NCI-H2196 treated with DMSO at 0.1 percent for 48 hours (cell line): ENCODE data around the gene PSKH1.
A peak's percentile ranks its signal among the peaks of the same experiment; 100 is the strongest.
"Not testable (repeated sequence)": the region's sequence is repeated elsewhere in the genome, so short reads cannot be mapped to it uniquely, and the experiment has no call there.

ENCODE experiments used
- DNase-seq: peaks from one replicate; lab custom pipeline; 2025; ENCODE audit not compliant: unreplicated experiment; lab: John Stamatoyannopoulos, UW

Gene PSKH1

DNA sequence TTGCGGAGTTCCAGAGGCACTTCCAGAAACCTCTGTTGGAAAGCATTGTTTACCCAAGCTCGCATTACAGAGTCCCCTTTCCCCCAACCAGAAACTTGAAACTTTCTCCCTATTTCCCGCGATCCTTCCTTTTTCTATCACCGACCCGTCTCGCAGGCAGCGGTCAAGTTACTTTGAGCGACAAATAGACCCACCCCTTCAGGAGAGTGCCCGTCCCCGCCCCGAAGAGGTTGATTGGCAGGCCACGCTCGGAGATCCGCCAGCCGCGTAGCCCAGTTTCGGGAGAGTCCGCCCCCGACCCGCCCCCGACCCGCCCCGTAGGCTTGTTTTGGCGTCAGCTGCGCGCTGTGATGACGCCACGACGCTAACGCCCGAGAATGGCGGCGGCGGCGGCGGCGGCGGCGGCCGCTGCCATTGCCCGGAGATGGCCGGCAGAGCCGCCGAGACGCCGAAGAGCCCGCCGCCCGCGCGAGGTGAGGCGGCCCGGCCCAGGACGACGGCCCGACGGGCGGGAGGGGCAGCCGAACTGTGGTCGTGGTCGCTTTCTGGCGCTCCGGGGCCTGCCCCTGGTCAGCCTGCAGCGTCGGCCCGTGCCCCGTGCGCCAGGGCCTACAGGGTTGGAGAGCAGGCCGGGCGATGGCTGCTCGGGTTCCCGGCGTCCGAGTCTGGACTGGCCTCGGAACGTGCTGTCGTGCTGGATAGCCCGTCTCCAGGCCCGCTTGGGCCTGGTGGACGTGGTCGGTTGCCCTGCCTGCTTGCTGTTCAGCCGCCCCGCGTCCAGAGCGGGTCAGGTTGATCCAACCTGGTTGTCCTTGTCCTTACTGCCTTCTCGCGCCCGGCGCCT, at the start of gene PSKH1:
Gene PSKH1, plus strand, starts transcription at position 356 of the 844 bp plus-strand sequence. CDS start 15,496 bp downstream, outside the sequence.
- peak; percentile 66 for DNase-seq

- no peak for DNase-seq
These were observed 49.7 kb upstream of the PSKH1 start for GRCh38 chr16:67843343-67843765.

- no peak for DNase-seq
These were observed 48.6 kb upstream of the PSKH1 start for GRCh38 chr16:67844497-67844896.

DNA sequence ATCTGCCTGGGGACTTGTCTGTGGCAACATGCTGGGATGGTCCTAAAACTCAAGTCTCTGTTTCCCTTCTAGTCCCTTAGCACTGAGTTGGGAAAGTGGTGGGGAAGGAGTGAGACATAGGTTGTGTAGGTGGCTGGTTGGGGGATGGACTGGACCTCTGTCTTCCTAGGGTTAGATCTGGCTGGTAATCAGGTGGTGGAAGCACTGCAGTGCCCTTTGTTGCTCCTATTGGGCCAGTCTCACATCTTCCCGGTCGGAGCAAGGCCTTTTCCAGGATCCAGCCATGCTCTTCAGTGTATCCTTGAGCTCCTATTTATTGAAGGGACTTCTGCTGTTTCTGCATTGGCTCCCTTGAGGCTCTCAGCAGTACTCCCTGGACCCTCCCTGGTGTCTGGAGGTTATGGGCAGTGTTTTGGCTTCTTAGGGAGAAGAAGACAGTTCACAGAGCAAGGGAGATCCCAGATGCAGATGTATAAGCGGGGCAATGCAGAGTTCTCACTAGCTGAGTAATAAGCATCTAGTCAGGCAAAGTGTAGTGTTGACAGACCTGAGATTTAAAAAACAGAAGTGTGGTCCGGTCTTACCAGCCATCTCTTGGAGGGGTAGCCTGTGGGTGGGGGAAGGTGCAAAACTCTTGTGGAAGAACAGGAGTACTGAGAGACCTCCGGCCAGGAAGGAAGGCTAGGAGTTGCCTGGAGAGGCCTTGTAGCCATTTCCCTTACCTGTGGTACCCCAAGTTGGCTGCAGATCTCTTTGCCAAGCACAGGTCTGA, 47.6 kb upstream of the PSKH1 start:
- DNase-seq: no peak

GRCh38 chr16:67846063-67846319, 47.1 kb upstream of the PSKH1 start:
- DNase-seq: no peak

- DNase-seq: peak; percentile 71
These were observed 46.6 kb upstream of the PSKH1 start, which contains the start of gene NUTF2 for GRCh38 chr16:67846320-67847063. Gene NUTF2 (plus strand): TSS chr16:67846933. CDS start chr16:67865131, 18,198 bp downstream.

DNA sequence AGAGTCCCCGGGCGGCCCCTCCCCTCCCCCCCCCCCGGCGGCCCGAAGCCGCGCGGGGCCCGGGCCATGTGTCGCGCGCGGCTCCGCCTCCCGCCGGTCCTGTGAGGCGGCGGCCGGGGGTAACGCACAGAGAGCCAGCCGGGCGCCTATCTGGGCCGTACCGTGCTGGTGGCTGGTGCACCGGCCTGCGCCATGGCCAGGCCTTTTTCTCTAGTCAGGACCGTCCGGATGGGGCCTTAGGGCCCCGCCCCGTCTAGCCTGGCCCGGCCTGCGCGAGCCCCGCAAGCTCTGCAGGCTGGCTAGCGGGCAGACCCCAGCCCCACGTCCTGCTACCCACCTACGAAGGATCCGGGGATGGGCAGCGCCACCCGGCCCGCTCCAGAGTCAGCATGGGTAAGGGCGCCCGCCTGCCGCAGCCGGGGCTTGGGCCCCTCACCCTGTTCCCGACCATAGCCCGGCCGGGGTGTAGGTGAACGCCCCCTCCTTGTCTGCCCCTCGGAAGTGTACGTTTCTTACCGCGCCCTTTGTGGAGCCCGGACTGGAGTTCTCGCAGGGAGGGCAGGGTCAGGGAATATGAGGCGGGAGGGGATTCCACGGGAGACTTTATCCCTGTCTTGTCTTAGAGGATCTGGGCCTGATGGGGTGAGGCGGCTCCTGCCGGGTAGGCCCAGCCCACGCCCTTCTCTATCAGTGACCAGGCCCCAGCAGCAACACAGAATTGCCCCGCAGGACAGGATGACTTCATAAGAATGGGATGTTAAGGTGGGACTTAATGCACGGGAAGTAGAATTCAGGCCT, 45.8 kb upstream of the PSKH1 start, which contains the start of gene CENPT:
Gene CENPT, minus strand, starts transcription at position 630 of the 798 bp plus-strand sequence. CDS start 13,834 bp downstream, outside the sequence.
- no peak for DNase-seq

DNA sequence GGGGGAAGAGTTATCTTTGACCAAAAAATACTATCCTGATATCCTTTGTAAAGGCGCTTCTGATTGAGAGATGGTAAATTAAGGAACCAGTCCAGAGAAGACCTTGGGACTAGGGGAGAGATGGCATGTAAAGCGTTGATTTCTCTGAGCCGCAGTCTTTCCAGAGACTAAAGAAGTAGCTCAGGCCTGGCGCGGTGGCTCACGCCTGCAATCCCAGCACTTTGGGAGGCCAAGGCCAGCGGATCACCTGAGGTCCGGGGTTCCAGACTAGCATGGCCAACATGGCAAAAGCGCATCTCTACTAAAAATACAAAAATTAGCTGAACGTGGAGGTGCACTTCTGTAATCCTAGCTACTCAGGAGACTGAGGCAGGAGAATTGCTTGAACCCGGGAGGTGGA, 44.9 kb upstream of the PSKH1 start:
- no peak for DNase-seq

DNA sequence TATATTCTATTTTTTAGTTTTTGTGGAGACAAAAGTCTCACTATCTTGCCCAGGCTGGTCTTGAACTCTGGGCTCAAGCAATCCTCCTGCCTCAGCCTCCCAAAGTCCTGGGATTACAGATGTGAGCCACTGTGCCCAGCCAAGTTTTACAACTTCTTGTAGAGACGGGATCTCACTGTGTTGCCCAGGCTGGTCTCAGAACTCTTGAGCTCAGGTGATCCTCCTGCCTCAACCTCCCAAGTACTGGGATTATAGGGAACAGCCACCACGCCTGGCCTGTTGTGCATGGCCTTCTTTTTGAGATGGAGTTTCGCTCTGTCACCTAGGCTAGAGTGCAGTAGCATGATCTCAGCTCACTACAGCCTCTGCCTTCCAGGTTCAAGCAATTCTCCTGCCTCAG, 39.4 kb upstream of the PSKH1 start:
- DNase-seq: no peak

- no peak for DNase-seq
These were observed 37.3 kb upstream of the PSKH1 start for GRCh38 chr16:67855789-67856188.

GRCh38 chr16:67856927-67857546, 36.0 kb upstream of the PSKH1 start:
- DNase-seq: no peak

GRCh38 chr16:67857547-67858233, 35.4 kb upstream of the PSKH1 start:
- DNase-seq: peak; percentile 42

DNA sequence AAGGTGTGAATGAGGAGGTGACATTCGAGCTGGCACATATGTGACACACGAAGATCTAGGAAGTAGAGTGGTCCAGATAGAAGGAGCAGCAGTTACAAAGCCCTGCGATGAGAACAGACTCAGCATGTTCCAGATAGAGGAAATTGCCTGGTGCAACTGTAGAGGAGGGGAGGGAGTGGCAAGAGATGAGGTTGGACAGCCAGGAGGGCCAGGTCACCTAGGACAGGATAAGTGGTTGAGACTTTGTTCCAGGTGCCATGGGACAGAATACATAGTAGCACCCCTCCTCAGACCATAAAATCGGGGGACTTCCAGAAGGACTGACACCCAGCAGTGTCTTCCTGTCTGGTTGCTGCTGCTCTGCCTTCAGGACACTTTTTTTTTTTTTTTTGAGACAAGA, 34.6 kb upstream of the PSKH1 start:
- no peak for DNase-seq

DNA sequence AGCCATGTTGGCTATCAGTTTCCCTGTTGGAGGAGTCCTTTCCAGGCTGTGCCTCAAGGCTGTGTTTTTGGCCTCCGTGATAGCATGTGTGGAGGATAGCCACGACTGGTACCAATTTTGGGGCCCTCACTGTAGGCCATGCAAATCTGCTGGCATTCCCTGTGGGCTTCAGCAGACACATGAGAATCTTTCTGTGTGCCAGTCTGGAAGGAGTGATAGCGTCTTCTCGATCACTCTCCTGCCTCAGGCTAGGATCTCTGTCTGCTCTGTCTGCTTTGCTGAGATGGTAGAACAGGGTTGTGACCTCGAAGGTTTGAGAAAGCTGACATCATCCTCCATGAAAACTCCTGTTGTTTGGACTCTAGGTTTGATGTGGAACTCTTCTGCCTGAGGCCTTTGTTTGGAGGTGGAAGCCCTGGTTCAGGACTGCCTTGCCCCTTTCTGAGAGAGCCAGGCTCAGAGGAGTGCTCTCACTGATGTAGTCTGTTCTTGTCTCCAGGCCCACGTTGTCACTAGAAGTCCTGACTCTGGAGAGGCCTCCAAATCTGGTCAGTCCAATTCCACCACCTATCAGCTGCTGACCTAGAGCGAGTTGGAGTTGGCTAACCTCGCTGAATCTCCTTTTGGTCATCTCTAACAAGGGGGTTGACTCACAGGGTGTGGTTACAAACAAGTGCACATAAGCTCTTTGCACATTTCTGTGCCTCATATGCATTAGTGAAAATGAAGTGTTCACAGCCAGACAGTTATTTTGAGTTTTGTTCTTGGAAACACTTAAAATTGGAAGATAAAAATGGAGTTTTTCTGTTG, 32.3 kb upstream of the PSKH1 start:
- DNase-seq: no peak

DNA sequence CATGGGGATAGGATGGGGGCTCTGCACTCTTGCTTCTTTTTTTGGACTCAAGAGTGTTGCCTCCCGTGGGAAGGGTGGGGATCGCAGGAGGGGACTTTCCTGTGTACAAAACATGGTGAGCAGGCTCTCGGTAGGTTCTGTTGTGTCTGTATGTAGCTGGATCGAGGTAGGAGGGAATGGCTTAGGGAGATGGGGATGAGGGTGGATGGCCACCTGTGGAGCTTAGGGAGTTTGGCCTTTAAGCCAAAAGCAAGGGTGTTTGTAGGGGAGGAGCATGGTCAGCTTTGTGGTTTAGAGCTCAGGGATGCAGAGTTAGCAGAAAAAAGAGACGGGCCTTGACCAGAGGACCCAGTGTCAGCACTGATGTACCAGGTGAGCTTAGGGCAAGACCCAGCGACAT, 31.2 kb upstream of the PSKH1 start:
- DNase-seq: no peak

GRCh38 chr16:67862623-67863583, 30.2 kb upstream of the PSKH1 start:
- no peak for DNase-seq

GRCh38 chr16:67864044-67864443, 29.0 kb upstream of the PSKH1 start:
- DNase-seq: not testable (repeated sequence)

GRCh38 chr16:67864594-67864993, 28.5 kb upstream of the PSKH1 start:
- DNase-seq: no peak
